GM12878 (cell line): Measurements from ENCODE around the gene PRKCB. TPM values are rescaled to one million over a fixed set of nuclear protein-coding genes. Genes with fewer than 3 reads are reported as not detected.
"Not testable (repeated sequence)": the region's sequence is repeated elsewhere in the genome, so short reads cannot be mapped to it uniquely, and the experiment has no call there.

Experiments used
- ATAC-seq: fragments of 200-7000 bp; cut with Tn5 transposase; 3 replicates; pipeline ENCODE4 v1.9.1; 2020; ENCODE audit warnings: mild to moderate bottlenecking, moderate library complexity
- BruUV-seq: library from RNA; stranded (reverse); fragments of 400-500 nt; replicated peaks from 2 replicates; lab custom pipeline; 2021; lab: Mats Ljungman, UMichigan
- CTCF ChIA-PET: fragments of 300-600 bp; sonication (Branson Sonifier 250); formaldehyde crosslinking; extraction: SDS; loops from one replicate; lab custom pipeline; 2021; ENCODE audit warnings: inconsistent platforms; lab: Yijun Ruan, JAX
- POLR2A ChIA-PET: fragments of 350-600 bp; formaldehyde crosslinking; extraction: SDS; loops from one replicate; lab custom pipeline; 2021; ENCODE audit warnings: inconsistent platforms; lab: Charles Lee
- RAD21 ChIA-PET: fragments of 300-600 bp; sonication (Branson Sonifier 250); formaldehyde crosslinking; loops from one replicate; lab custom pipeline; 2023; ENCODE audit warnings: antibody characterized with exemption; ENCODE audit not compliant: unreplicated experiment; lab: Charles Lee
- SMC1A ChIA-PET: fragments of 300-600 bp; sonication (Branson Sonifier 250); formaldehyde crosslinking; loops from one replicate; lab custom pipeline; 2023; ENCODE audit not compliant: unreplicated experiment, uncharacterized antibody; lab: Charles Lee
- DNase-seq: peaks from one replicate; pipeline ENCODE4 v3.0.0-alpha.2; 2011; ENCODE audit warnings: low read depth, low spot score
- FAIRE-seq: peaks from 3 replicates; lab custom pipeline; 2011; peaks lifted over from hg19 to GRCh38; lab: Jason Lieb, UNC
- H2AFZ ChIP-seq: 2 replicates; pipeline ENCODE4 v1.6.0; 2011; ENCODE audit warnings: low read depth, low read length, control low read depth; ENCODE audit not compliant: control insufficient read depth
- H3K27ac ChIP-seq: 2 replicates; pipeline ENCODE4 v1.5.1; 2011; ENCODE audit warnings: control low read depth; ENCODE audit not compliant: control insufficient read depth, insufficient read depth
- H3K27me3 ChIP-seq, 2 experiments: replicated peaks in 1 of 2; 2 replicates each; pipeline versions ENCODE4 v1.6.0 to v1.6.1; 2011; ENCODE audit warnings: low read length in 1 of 2; ENCODE audit not compliant: control insufficient read depth in 2 of 2, insufficient read depth in 2 of 2
- H3K36me3 ChIP-seq, 2 experiments: 2 replicates each; pipeline ENCODE4 v1.5.1; 2011; ENCODE audit warnings: low read length in 1 of 2; ENCODE audit not compliant: control insufficient read depth in 2 of 2, insufficient read depth in 2 of 2
- H3K4me1 ChIP-seq: 2 replicates; pipeline ENCODE4 v1.6.1; 2011; ENCODE audit warnings: mild to moderate bottlenecking, low read length, moderate library complexity, mixed read lengths; ENCODE audit not compliant: control insufficient read depth, insufficient read depth
- H3K4me2 ChIP-seq: 2 replicates; pipeline ENCODE4 v1.6.0; 2011; ENCODE audit warnings: control low read depth; ENCODE audit not compliant: control insufficient read depth, insufficient read depth
- H3K4me3 ChIP-seq: fragments of 200-600 bp; sonication (generic); 2 replicates; pipeline ENCODE4 v1.5.1; 2016
- H3K79me2 ChIP-seq: 2 replicates; pipeline ENCODE4 v1.6.0; 2011; ENCODE audit warnings: low read length; ENCODE audit not compliant: control insufficient read depth, insufficient read depth
- H3K9ac ChIP-seq: 2 replicates; pipeline ENCODE4 v1.8.0; 2011; ENCODE audit warnings: low read length, control low read depth, mixed read lengths; ENCODE audit not compliant: control insufficient read depth, insufficient read depth
- H3K9me3 ChIP-seq: replicated peaks from 3 replicates; pipeline ENCODE4 v1.5.1; 2011; ENCODE audit warnings: mild to moderate bottlenecking, low read length; ENCODE audit not compliant: control insufficient read depth, insufficient read depth
- H4K20me1 ChIP-seq: 2 replicates; pipeline ENCODE4 v1.6.0; 2011; ENCODE audit not compliant: control insufficient read depth, insufficient read depth
- RUNX3 ChIP-seq: IDR thresholded peaks from 2 replicates; pipeline ENCODE4 v1.6.1; 2012; ENCODE audit warnings: low read length, inconsistent platforms
- SP1 ChIP-seq: IDR thresholded peaks from one replicate; pipeline ENCODE4 v1.6.1; 2011; ENCODE audit warnings: low read depth, low read length
- WGBS: methylation state at CpG from one replicate; pipeline ENCODE4 v1.1.6; 2016; ENCODE audit warnings: low lambda C conversion rate; ENCODE audit not compliant: insufficient replicate concordance, insufficient coverage; ENCODE audit errors: missing lambda C conversion rate; 5-methylcytosine and 5-hydroxymethylcytosine counted together
- in situ Hi-C: fragments of 300-500 bp; cut with MboI; formaldehyde crosslinking; loops from 9 replicates; pipeline ENCODE4 v1.14.3; 2018; ENCODE audit warnings: mixed read lengths
- intact Hi-C: fragments of 100-400 bp; cut with micrococcal nuclease; formaldehyde crosslinking; loops from one replicate; pipeline ENCODE4 v1.14.2; 2022; ENCODE audit not compliant: unreplicated experiment
- polyA plus RNA-seq, 11 experiments: library from polyadenylated mRNA; depleted of rRNA in 4 of 11; unstranded in 6 of 11; stranded (reverse) in 5 of 11; fragments of >200 nt; fragmentation: Nextera tagmentation in 4 of 11; fragmentation: Illumina TruSeq in 1 of 11; extraction: Ambion mirVana in 4 of 11; extraction: Trizol in 1 of 11; gene quantifications; 1 replicate in 1 of 11; 2 replicates in 10 of 11; pipeline versions ENCODE4 v1.2.1 to v1.2.3, GENCODE V29; 2011 to 2016; ENCODE audit warnings: inconsistent platforms in 2 of 11, missing spikeins in 2 of 11, low read depth in 1 of 11
- total RNA-seq, 4 experiments: library from RNA; depleted of rRNA in 3 of 4; stranded (reverse); fragments of >200 nt in 3 of 4; fragmentation: Illumina TruSeq in 1 of 4; extraction: Trizol in 1 of 4; gene quantifications; 2 replicates each; pipeline versions ENCODE4 v1.2.1 to v1.2.3, GENCODE V29; 2013 to 2021

Gene PRKCB
- total and polyA plus RNA-seq, 10 of the 15 experiments (the other 5 are each of a cell fraction or from before 2014, with no cell fraction given), result 21.4 to 158 (median 97.3) TPM

- ATAC-seq (no peak), DNase-seq (no peak), FAIRE-seq (no peak)
- Histone ChIP-seq H3K27ac (no peak overlapping the region), H2AFZ (no peak overlapping the region)
- BruUV-seq, result no TSS peak
- 79% methylated on average over 5 of the region's 5 CpGs for WGBS
- POLR2A ChIA-PET, result no interaction called here
- TF ChIP-seq RUNX3, result peak; percentile 35; the same call in 1 of the 2 replicates
- TF ChIP-seq SP1, result no peak
- TF ChIP-seq, all 136 proteins: peak for 1
- Histone ChIP-seq H3K9me3 (no peaks in the 10 kb centered on the region), H3K4me3 (no peak overlapping the region), H3K36me3 (peaks cover 11 to 41% of the 10 kb centered on the region in 2 experiments), H3K4me2 (no peak overlapping the region), H4K20me1 (no peaks in the 10 kb centered on the region), H3K9ac (no peak overlapping the region), H3K4me1 (peaks cover 26% of the 10 kb centered on the region), H3K27me3 (no peaks in the 10 kb centered on the region), H3K79me2 (no peaks in the 10 kb centered on the region)
- ChIA-PET RAD21 (no interaction called here), SMC1A (interaction anchor here (0.6 kb wide), 1 partner anchor 81 kb away, joined by 3 read pairs; no protein-coding TSS in a partner anchor), CTCF (no interaction called here)
- in situ Hi-C loops, result no loop called here
- intact Hi-C loops, result no loop called here
Measured at GRCh38 chr16:24151482-24151939, 315.7 kb downstream of the PRKCB start.

GRCh38 chr16:24152048-24152447 lies 316.3 kb downstream of the PRKCB start:
- ATAC-seq, CTCF ChIA-PET, in situ Hi-C loops, H3K4me2 ChIP-seq, H3K79me2 ChIP-seq, H3K27me3 ChIP-seq, H3K4me3 ChIP-seq, BruUV-seq, FAIRE-seq, H4K20me1 ChIP-seq, SMC1A ChIA-PET, H3K9ac ChIP-seq, H3K27ac ChIP-seq, H3K9me3 ChIP-seq, RAD21 ChIA-PET, H2AFZ ChIP-seq, intact Hi-C loops, DNase-seq: not testable (repeated sequence)
- POLR2A ChIA-PET, result interaction anchor here (0.5 kb wide), 1 partner anchor 416 kb away, joined by 3 read pairs; no protein-coding TSS in a partner anchor
- Histone ChIP-seq H3K4me1 (peaks cover 26% of the 10 kb centered on the region), H3K36me3 (peaks cover 12 to 40% of the 10 kb centered on the region in 2 experiments)
- 86% methylated on average over 10 of the region's 10 CpGs for WGBS
